HepG2 (cell line): ENCODE results near the gene FAM117B. TPM values are rescaled to one million over a fixed set of nuclear protein-coding genes. Genes with fewer than 3 reads are reported as not detected.

Source experiments
- BRD4 ChIP-seq: sonication (generic); formaldehyde crosslinking; IDR thresholded peaks from 2 replicates; pipeline ENCODE4 v1.4.0; 2020; ENCODE audit warnings: missing genetic modification reagents
- ETV6 ChIP-seq: sonication (generic); formaldehyde crosslinking; conservative IDR thresholded peaks from 2 replicates; pipeline ENCODE4 v1.4.0; 2020; ENCODE audit warnings: missing genetic modification reagents
- FOXK1 ChIP-seq: sonication (generic); formaldehyde crosslinking; IDR thresholded peaks from 2 replicates; pipeline ENCODE4 v1.4.0; 2020; ENCODE audit warnings: low read depth, missing genetic modification reagents, borderline replicate concordance
- FOXO1 ChIP-seq: sonication (generic); formaldehyde crosslinking; IDR thresholded peaks from 2 replicates; pipeline ENCODE4 v1.4.0; 2020; ENCODE audit warnings: missing genetic modification reagents
- KDM4B ChIP-seq: sonication (generic); formaldehyde crosslinking; IDR thresholded peaks from 2 replicates; pipeline ENCODE4 v1.4.0; 2020; ENCODE audit warnings: missing genetic modification reagents
- MYC ChIP-seq: sonication (generic); formaldehyde crosslinking; IDR thresholded peaks from 2 replicates; pipeline ENCODE4 v1.9.0; 2021; ENCODE audit warnings: missing genetic modification reagents, borderline replicate concordance
- NFIB ChIP-seq: sonication (generic); formaldehyde crosslinking; IDR thresholded peaks from 2 replicates; pipeline ENCODE4 v1.9.0; 2021; ENCODE audit warnings: missing genetic modification reagents, mild to moderate bottlenecking, borderline replicate concordance
- NFIC ChIP-seq: IDR thresholded peaks from 2 replicates; pipeline ENCODE4 v1.6.1; 2012; ENCODE audit warnings: mild to moderate bottlenecking, low read length, inconsistent platforms
- PPARG ChIP-seq: conservative IDR thresholded peaks from 2 replicates; pipeline ENCODE4 v1.6.1; 2016; ENCODE audit warnings: missing biosample characterization, missing genetic modification reagents
- TAF15 ChIP-seq: fragments of 200-400 bp; formaldehyde crosslinking; IDR thresholded peaks from one replicate; pipeline ENCODE4 v1.6.1; 2018; ENCODE audit warnings: mild to moderate bottlenecking, low read depth, low read length; ENCODE audit not compliant: poor library complexity, severe bottlenecking
- ZFP36L1 ChIP-seq: sonication (generic); formaldehyde crosslinking; IDR thresholded peaks from 2 replicates; pipeline ENCODE4 v1.8.0; 2022; ENCODE audit warnings: mild to moderate bottlenecking, missing genetic modification reagents, moderate library complexity
- ZFP90 ChIP-seq: sonication (generic); formaldehyde crosslinking; IDR thresholded peaks from 2 replicates; pipeline ENCODE4 v1.8.0; 2022; ENCODE audit warnings: missing genetic modification reagents, mild to moderate bottlenecking, inconsistent platforms, borderline replicate concordance
- ZNF17 ChIP-seq: sonication (generic); formaldehyde crosslinking; IDR thresholded peaks from 2 replicates; pipeline ENCODE4 v1.5.0; 2020; ENCODE audit warnings: mild to moderate bottlenecking, missing genetic modification reagents
- ZNF33A ChIP-seq: sonication (generic); formaldehyde crosslinking; IDR thresholded peaks from 2 replicates; pipeline ENCODE4 v1.5.1; 2020; ENCODE audit warnings: missing genetic modification reagents, mild to moderate bottlenecking, moderate library complexity, borderline replicate concordance
- ZNF367 ChIP-seq: sonication (generic); formaldehyde crosslinking; IDR thresholded peaks from 2 replicates; pipeline ENCODE4 v1.4.0; 2020; ENCODE audit warnings: missing genetic modification reagents, borderline replicate concordance
- ZNF44 ChIP-seq: sonication (generic); formaldehyde crosslinking; IDR thresholded peaks from 2 replicates; pipeline ENCODE4 v1.5.1; 2020; ENCODE audit warnings: mild to moderate bottlenecking, missing genetic modification reagents
- ZNF615 ChIP-seq: sonication (generic); formaldehyde crosslinking; IDR thresholded peaks from 2 replicates; pipeline ENCODE4 v1.5.0; 2020; ENCODE audit warnings: mild to moderate bottlenecking, missing genetic modification reagents, borderline replicate concordance
- ZNF816 ChIP-seq: sonication (generic); formaldehyde crosslinking; IDR thresholded peaks from 2 replicates; pipeline ENCODE4 v1.8.0; 2022; ENCODE audit warnings: missing genetic modification reagents, mild to moderate bottlenecking, borderline replicate concordance
- polyA plus RNA-seq, 8 experiments: library from polyadenylated mRNA; depleted of rRNA in 3 of 8; stranded (reverse) in 7 of 8; unstranded in 1 of 8; fragments of >200 nt; fragmentation: Illumina TruSeq in 4 of 8; extraction: Trizol in 4 of 8; gene quantifications; 2 replicates each; pipeline versions ENCODE4 v1.2.1 to v1.2.3, GENCODE V29; 2011 to 2016; ENCODE audit warnings: low read depth in 4 of 8, missing spikeins in 1 of 8, mixed read lengths in 1 of 8; ENCODE audit not compliant: insufficient read depth in 1 of 8
- total RNA-seq, 5 experiments: library from RNA; depleted of rRNA; stranded (reverse); fragments of >200 nt; fragmentation: Illumina TruSeq; extraction: Trizol; gene quantifications; 2 replicates each; pipeline ENCODE4 v1.2.3, GENCODE V29; 2016; ENCODE audit warnings: low read depth in 1 of 5
- TF ChIP-seq, protein P1 (sequence below): sonication (generic); formaldehyde crosslinking; IDR thresholded peaks from 2 replicates; pipeline ENCODE4 v1.4.0; 2020; ENCODE audit warnings: missing genetic modification reagents
- TF ChIP-seq, protein P2 (sequence below), 2 experiments: sonication (generic) in 1 of 2; formaldehyde crosslinking in 1 of 2; IDR thresholded peaks; 2 replicates each; pipeline versions ENCODE4 v1.4.0 to v1.6.1; 2016 to 2020; ENCODE audit warnings: borderline replicate concordance in 1 of 2, low read depth in 1 of 2, mild to moderate bottlenecking in 1 of 2, missing genetic modification reagents in 1 of 2
- TF ChIP-seq, protein P3 (sequence below): sonication (generic); formaldehyde crosslinking; IDR thresholded peaks from 2 replicates; pipeline ENCODE4 v1.4.0; 2020; ENCODE audit warnings: missing genetic modification reagents
- TF ChIP-seq, protein P4 (sequence below): sonication (generic); formaldehyde crosslinking; IDR thresholded peaks from 2 replicates; pipeline ENCODE4 v1.5.0; 2020; ENCODE audit warnings: missing genetic modification reagents

FAM117B gene
- total and polyA plus RNA-seq, 2 of the 13 experiments (the other 11 are each of a cell fraction or from before 2014, with no cell fraction given) = 5.8 to 11.0 TPM

DNA sequence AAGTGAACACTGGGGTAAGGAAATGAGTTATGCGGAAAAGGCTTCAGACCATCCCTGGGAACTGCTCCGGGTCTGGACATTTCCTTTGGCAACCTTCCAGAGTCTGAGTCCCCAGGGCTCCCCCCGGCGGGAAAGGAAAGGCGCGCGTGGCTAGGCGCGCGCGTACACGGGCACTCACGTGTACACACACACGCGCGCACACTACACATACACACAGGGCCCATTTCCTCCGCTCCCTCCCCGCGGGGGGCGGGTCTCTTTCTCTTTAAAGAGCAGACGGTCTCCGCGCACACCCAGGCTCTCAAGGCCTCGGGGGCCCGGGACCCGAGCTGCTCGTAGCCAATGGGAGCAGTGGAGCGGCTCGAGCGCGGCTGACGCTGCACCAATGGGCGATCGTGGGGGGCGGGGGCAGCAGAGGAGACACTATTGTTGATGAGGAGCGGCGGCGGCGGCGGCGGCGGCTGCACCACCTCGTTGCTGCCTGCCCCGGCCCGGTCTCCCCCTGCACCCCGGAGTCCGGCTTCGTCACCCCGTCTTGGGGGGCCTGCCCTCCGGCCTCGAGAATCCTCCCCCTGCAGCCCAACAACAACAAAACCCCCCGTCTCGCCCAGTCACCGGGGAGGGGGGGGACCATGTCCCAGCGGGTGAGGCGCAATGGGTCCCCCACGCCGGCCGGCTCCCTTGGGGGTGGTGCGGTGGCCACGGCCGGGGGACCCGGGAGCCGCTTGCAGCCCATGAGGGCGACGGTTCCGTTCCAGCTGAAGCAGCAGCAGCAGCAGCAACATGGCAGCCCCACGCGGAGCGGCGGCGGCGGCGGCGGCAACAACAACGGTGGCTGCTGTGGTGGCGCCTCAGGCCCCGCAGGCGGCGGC is at the start of gene FAM117B (continued):
- TF ChIP-seq, protein P1, sequence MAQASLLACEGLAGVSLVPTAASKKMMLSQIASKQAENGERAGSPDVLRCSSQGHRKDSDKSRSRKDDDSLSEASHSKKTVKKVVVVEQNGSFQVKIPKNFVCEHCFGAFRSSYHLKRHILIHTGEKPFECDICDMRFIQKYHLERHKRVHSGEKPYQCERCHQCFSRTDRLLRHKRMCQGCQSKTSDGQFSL = peak; percentile 91
- TF ChIP-seq FOXK1 (CRISPR knock-in tag) = peak; percentile 41; the same call in 1 of the 2 replicates
- TF ChIP-seq ZNF367 (CRISPR knock-in tag) = peak; percentile 88
- TF ChIP-seq ZNF44 (CRISPR knock-in tag) = no peak
- peak; percentile 54; the same call in 1 of the 2 replicates for TF ChIP-seq ZNF816
- peak; percentile 87; the same call in 1 of the 2 replicates for TF ChIP-seq ZFP90
- TF ChIP-seq BRD4 (CRISPR knock-in tag) = no peak; the same call in 1 of the 2 replicates
- peak; percentile 51 for TF ChIP-seq FOXO1 (CRISPR knock-in tag)
- no peak for TF ChIP-seq ETV6
- TF ChIP-seq ZNF17 (CRISPR knock-in tag) = no peak
- TF ChIP-seq NFIC = peak; percentile 81
- TF ChIP-seq, protein P2, sequence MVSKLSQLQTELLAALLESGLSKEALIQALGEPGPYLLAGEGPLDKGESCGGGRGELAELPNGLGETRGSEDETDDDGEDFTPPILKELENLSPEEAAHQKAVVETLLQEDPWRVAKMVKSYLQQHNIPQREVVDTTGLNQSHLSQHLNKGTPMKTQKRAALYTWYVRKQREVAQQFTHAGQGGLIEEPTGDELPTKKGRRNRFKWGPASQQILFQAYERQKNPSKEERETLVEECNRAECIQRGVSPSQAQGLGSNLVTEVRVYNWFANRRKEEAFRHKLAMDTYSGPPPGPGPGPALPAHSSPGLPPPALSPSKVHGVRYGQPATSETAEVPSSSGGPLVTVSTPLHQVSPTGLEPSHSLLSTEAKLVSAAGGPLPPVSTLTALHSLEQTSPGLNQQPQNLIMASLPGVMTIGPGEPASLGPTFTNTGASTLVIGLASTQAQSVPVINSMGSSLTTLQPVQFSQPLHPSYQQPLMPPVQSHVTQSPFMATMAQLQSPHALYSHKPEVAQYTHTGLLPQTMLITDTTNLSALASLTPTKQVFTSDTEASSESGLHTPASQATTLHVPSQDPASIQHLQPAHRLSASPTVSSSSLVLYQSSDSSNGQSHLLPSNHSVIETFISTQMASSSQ (IDR thresholded peaks at IDR 0.05; ENCODE audit: low read depth) = peak; percentile 28; the same call in 1 of the 2 replicates
- TF ChIP-seq, protein P2 (CRISPR knock-in tag; IDR thresholded peaks at IDR 0.05; ENCODE audit: borderline replicate concordance) = peak; percentile 46; the same call in 1 of the 2 replicates
- TF ChIP-seq, protein P3, sequence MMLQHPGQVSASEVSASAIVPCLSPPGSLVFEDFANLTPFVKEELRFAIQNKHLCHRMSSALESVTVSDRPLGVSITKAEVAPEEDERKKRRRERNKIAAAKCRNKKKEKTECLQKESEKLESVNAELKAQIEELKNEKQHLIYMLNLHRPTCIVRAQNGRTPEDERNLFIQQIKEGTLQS = no peak; the same call in 1 of the 2 replicates
- TF ChIP-seq KDM4B = no peak; the same call in none of the 2 replicates
- no peak for TF ChIP-seq ZNF33A (CRISPR knock-in tag)
- peak; percentile 76; the same call in 1 of the 2 replicates for TF ChIP-seq NFIB (CRISPR knock-in tag)
- TF ChIP-seq TAF15 = peak; percentile 96
- TF ChIP-seq ZFP36L1 (CRISPR knock-in tag) = no peak; the same call in 1 of the 2 replicates
- peak; percentile 35; the same call in 1 of the 2 replicates for TF ChIP-seq PPARG (CRISPR knock-in tag)
- TF ChIP-seq MYC = peak; percentile 87
- TF ChIP-seq, protein P4, sequence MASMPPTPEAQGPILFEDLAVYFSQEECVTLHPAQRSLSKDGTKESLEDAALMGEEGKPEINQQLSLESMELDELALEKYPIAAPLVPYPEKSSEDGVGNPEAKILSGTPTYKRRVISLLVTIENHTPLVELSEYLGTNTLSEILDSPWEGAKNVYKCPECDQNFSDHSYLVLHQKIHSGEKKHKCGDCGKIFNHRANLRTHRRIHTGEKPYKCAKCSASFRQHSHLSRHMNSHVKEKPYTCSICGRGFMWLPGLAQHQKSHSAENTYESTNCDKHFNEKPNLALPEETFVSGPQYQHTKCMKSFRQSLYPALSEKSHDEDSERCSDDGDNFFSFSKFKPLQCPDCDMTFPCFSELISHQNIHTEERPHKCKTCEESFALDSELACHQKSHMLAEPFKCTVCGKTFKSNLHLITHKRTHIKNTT (CRISPR knock-in tag) = no peak
- no peak for TF ChIP-seq ZNF615 (CRISPR knock-in tag)
